ENCODE measurements around the gene ANGPTL2. TPM values are rescaled to one million over a fixed set of nuclear protein-coding genes. Genes with fewer than 3 reads are reported as not detected.

ANGPTL2 gene
- total RNA-seq, 1 experiment from 2014 or later, result 15.8 TPM

DNA sequence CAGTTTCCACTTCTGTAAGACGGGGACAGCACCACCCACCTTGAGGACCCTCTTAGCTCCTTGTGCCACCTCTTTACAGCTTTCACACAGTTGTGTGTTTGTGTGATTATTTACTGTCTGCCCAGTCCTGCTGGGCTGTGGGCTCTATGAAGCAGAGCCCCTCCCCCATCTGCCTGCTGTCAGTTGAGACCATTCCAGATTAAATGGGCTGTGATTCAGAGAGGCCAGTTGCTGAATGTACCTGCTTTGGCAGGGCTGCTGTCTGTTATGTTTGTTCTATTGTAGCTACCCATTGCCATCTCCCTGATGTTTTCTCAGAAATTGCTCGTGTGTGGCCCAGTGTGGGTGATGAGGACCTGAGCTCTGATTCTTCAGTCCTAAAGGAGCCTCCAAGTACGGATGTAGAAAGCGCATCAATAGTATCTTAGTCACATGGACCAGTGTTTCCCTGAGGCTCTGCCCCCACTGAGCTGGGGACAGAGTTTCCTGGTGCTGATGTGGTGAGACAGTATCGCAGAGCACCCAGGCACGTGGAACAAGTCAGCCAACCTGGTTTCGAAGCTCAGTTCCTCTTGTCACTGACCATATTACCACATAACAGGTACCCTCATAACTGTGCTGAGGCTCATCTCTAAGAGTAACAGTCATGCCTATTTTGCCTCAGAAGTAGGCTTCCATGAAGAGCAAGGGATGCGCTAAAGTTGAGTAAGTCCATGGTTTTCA, 3.7 kb downstream of the ANGPTL2 start:
- DNase-seq (ENCODE audit: low read depth), result no peak

DNA sequence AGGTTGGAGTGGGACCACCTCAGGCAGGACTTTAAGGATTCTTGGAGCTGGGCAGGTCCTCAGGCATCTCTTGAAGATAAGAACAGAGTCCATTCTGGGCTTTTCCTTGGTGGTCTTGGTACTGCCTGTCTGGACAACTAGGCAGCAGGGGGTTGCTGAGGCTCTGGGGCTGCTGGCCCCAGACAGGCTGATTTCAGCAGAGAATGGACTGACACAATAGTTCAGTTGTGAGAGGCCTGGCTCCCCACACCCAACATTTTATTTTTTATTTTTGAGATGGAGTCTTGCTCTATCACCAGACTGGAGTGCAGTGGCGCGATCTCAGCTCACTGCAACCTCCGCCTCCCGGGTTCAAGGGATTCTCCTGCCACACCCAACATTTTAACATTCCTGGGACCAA, 4.6 kb downstream of the ANGPTL2 start:
- DNase-seq (ENCODE audit: low read depth), result no peak

DNA sequence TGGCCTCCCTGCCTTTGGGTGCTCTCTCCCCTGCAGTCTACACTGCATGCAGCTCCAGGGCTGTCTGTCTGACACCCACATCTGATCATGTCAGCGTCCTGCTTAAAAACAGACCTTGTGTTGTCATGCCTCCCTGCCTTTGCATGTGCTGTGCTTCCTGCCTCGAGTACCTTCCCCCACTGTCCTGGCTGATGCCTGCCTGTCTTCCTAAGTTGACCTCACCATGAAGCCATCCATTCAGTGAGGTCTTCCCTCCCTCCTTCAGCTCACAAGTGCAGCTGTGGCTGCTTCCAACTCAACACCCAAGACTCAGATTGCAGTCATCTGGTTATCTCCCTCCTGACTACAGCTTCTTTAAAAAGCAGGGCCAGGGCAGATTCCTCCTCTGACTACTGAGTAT, 5.5 kb downstream of the ANGPTL2 start:
- DNase-seq (ENCODE audit: low read depth), result no peak

DNA sequence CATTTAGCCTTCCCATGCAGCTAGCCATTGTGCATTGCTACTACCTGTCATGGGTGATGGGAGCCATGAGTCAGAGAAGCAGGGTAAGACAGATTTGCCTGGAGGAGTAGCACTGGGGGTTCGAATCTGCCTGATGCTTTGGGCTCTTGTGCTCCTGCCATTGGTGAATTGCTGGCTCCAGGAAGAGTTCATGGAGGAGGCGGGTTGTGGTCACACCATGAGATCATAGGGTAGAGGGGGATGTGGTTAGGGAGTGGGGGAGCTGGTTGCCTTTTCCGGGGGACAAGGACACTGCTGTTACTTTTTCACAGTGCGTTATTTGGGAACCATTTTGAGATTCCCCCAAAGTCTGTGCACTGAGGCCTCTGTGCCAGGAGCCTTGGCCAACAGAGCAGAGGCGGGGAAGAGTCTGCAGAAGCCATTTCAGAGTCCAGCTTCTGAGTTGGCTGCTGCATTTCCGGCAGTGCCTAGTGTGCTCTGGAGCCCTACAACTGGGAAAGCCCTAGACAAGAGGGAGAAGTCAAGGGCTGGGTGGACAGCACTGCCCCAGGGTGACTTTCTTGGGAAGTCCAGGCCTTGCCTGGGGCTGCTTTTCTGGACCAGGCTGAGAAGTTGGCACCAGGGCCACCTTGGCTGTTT, 6.2 kb downstream of the ANGPTL2 start:
- DNase-seq (ENCODE audit: low read depth), result peak; percentile 47

DNA sequence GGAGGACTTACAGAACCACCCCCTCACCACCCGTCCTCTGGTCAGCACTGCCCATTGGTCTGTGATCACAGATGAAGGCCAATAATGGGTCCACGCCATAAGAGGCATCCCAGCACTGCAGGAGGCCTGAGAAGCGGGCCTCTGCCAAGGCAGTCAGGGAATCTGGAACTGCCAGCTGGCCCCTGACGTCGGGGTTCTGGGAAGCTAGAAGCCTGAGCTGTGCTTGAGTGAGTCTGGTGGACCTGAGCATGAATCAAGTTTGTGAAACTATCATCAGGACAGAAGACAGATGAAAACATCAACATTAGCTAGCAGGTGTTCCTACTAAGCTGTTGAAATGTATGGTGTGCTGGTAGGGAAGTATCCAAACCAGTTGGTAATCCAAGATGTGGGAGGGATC, 7.8 kb downstream of the ANGPTL2 start:
- DNase-seq (ENCODE audit: low read depth), result no peak

DNA sequence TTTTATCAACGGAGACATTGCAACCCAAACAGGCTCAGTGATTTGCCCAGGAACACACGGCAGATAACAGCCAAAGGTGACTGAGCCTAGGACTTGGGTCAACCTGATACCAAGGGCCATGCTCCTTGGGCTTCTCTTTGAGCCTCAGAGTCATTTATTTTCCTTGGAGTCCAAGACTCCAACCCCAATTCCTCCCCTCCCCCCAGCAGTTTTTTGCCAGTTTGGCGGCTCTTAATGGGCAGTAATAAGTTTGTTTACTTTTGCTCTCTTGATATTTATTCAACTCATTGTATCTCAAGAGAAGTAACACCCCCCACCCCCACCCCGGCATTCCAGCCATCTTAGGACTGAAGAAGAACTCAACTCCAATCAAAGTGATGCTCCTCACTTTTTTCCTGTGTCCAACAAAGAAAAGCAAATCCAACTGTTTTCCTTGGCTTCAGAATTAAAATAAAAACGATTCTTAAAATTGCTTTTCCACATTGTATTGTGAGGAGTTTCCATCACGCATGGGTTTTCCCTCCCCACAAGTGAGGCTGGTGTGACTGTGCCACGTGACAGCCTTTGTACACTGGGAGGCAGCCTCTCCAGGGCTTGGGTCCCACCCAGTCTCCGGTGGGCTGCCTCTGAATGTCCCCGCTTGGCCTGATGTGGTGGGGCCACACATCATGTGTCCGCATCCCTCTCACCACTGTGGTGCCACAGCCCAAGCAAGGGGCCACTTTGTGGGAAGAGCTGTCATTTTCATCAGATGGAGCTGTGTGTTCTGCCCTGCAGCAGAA, 9.1 kb downstream of the ANGPTL2 start:
- no peak for DNase-seq (ENCODE audit: low read depth)

DNA sequence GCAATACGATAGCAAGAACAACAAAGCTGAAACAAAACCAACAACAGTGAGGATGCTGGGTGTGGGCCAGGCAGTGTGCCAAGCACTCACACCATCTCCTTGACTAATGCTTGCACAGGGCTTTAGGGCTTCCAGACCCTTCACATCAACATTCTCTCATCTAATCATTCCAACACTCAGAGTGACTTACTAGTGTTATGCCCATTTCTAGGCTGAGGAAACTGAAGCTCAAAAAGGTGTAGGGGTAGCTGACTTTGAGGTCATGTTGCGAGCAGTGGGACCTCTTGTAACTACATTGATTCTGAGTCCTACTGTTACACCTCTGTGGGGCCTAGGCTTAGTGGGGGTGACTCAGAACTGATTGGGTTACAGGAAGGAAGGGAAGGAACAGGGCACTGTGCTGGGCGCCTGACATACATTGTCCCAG, 9.7 kb downstream of the ANGPTL2 start:
- no peak for DNase-seq (ENCODE audit: low read depth)

DNA sequence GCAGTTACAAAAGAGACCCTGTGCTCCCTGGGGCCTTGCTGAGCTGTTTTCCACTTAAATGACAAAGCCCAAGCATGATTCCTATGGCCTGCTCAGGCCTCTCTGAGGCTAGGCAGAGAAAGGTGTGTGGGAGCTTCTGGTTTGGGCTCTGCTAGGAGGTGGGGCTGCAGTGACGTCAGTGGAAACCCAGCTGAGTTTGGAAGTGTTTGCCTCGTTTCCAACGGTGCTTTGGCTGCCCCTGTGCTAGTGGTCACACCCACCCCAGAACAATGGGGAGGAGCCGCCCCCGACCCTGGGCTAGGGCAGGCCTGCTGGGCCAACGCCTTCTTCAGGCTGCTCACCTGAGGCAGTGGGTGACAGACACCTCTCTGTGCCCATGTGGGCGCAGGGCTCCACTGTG, 10.4 kb downstream of the ANGPTL2 start:
- DNase-seq (ENCODE audit: low read depth), result no peak

DNA sequence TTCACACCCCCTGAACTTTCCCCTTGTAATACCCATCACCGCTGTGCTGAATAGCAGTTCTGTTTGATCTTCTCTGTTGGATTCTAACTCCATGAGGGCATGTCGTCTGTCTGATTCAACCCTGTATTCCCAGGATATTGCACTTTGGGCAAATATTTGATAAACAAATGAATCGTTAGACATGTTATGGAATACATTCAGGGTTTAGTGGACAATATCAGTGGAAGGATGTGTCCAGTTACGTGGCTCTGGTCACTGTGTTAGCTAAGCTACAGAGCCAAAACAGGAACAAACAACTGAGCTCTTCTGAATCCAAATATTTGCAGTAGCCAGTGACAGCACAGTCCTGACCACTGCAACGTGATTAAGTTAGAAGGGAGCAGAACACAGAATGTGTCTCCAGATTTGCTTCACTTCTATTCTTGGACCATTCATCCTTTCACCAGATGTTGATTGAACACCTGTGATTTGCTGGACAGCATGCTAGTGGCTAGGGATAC, 13.2 kb downstream of the ANGPTL2 start:
- DNase-seq (ENCODE audit: low read depth), result no peak

DNA sequence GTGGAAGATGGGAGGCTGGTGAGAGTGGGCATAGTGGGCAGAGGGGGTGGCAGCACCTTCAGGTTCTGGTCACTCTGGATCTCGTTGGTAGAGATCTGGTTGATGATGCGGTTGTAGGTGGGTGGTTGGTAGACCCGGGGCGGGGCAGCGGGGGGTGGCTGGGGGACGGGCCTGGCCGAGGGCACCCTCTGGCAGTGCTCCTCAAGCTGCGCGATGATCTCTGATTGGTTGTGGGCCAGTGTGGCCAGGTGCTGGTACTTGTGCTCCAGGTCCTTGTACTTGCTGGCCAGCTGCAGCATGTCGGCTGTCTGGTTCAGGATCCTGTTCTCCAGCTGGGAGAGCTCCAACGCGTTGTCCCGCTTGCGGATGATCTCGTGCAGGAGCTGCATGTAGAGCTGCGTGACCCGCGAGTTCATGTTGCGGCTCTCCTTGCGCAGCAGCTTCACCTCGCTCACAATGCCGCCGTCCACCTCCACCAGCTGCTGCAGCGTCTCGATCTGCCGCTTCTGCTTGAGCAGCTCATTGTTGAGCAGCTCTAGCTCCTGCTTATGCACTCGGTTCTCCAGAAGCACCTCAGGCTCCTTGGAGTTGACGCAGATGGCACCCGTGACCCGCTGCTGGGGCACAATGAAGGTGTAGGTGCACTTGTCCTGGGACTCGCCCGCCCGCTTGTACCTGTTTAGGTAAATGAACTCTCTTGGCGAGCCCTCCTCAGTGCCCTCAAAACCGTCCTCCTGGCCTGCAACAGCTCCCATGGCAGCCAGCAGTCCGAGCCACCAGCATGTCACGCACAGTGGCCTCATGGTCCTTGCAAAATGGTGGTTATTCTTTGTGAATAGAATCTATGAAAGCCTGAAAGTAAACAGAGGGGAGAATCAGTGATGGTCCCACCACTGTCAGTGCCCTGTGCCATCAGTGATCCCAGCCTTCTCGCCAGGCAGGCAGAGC, 14.2 kb downstream of the ANGPTL2 start:
- DNase-seq (ENCODE audit: low read depth), result no peak

DNA sequence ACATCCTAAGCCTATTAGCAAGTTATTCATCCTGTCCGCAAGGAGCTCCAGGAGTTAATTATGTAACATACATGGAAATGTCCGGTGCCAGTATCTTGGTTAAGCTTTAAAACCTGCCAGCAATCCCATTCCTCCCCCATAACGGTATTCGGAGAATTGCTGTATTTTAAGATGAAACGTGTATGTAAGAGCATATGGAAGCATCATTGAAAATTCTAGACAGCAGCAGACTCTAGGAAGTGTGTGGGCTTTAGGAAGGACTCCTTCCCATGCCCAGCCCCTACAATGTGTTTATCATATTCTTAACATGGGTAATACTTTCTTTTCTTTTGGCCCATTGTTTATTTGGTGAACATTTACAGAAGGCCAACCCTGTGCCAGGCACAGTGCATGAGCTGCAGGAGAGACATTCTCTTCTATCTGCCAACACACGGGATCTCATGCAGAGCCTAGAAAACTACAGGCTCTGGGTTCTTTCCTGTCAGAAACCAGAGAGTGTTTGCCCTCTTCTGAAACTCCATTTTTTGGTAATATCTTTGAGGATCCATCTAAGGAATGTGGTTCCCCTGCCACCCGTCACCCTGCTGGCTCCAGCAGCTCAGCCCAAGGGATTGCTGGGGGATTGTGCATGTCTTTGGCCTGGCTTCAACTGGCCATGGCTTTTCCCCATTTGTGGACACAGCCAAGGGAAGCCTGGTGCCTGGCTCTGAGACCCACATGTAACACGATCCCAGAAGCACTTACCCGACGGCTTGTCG, 15.1 kb downstream of the ANGPTL2 start:
- DNase-seq (ENCODE audit: low read depth), result no peak

DNA sequence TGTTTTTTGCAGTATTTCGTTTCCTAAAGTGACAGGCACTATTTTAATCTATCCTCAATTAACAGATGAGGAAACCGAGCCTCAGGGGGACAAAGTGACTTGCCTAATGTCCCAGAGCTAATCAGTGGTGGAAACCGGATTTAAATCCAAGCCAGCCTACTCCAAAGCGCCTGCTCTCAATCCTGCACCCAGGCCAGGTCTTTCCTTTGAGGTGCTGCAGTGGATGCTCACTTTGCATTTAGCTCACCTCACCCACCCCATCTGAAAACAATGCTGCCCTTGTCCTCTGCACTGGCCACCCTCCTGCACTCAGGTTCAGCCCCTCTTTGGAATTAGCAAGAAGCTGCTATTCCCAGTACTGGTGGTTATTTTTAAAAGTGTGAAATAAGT, 16.0 kb downstream of the ANGPTL2 start:
- no peak for DNase-seq (ENCODE audit: low read depth)

DNA sequence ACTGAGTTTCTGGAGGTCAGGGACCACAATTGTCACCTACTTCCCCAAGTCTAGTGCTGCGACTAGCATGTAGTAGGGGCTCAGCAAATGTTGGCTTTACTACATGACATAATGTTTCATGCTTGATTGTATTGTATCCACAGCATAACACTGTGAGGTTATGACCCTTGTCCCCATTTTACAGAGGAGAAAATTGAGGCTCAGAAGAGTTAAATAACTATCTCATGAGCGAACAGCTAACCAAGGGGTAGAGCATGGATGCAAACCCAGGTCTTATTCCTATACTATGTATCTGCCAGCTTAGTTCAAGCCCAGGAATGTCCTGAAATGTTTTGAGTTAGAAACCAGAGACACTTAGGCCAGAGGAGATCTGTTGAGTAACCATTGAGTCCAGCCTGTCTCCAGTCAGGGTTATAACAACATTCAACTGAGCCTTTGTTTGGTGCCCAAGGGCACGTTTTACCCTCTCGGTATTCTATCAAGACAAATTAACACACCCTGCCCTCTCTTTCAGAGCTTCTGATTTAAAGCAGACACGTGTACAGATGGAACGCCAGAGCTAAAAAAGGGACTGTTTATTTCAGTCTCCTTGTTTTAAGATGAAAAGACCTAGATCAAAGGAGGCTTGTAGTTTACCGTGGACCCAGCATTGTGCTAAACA, 16.5 kb downstream of the ANGPTL2 start:
- no peak for DNase-seq (ENCODE audit: low read depth)

DNA sequence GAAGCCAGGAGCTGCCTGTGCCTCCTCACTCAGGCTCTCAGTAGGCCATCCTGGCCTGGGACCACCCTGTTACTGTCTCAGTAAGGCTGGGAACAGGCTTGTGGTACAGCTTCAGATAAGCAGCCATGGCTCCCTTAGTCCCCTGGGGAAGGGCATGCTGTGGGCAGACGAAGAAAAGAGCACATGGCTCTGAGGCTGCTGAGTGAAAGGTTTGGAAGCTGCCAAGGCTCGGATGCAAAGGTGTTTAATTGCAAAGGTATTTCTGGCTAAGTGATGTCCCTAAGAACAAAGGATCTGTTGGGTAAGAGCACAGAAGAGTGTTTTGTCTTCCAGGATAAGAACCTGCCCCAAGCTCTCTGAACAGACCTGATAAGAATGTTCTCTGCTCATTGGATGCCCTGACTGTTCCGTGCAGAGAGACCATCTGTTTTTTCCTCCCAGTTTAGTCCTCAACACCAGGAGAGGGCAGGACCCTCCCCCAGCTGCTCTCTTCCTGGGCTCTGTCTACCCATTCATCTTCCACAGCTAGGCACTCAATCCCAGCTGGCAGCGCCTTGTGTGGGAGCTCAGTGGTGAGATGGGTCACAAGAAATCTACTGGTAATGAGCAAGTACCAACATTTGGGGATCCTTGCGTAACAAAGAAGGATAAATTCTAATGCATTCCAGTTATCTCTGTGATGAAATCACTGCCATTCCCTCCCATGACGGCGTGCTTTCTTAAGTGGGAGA, 17.7 kb downstream of the ANGPTL2 start:
- DNase-seq (ENCODE audit: low read depth), result no peak

DNA sequence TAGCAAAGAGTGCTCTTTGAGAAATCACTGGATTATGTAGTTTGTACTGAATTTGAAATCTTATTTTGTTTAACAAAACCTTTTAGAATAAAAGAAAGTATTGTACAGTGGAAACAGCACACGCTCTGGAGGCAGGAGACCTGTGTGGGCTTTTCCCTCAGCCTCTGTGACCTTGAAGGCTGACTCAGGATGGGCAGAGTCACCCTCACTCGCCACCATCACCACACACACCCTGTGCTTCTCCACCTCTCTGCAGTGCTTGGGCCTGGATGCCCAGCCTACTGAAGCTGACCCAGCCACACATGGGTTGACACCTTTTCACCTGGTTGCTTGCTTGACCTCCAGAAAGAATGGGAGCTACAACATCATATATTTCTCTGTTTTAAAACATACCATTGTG, 19.6 kb downstream of the ANGPTL2 start:
- no peak for DNase-seq (ENCODE audit: low read depth)

DNA sequence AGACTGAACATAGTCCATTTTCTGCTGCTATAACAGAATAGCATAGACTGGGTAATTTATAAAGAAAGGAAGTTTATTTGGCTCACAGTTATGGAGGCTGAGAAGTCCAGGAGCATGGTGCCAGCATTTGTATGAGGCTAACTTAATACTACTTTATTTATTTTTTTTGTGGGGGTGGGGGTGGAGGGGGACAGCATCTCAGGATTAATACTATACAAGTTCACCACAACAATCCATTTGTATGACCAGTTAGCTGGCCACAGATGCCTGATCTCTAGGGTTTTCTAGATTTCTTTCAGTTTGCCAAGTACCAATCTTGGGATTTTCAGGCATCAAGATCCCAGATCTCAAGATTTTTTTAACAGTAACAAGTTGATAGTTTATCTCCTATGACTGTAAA, 20.3 kb downstream of the ANGPTL2 start:
- no peak for DNase-seq (ENCODE audit: low read depth)

DNA sequence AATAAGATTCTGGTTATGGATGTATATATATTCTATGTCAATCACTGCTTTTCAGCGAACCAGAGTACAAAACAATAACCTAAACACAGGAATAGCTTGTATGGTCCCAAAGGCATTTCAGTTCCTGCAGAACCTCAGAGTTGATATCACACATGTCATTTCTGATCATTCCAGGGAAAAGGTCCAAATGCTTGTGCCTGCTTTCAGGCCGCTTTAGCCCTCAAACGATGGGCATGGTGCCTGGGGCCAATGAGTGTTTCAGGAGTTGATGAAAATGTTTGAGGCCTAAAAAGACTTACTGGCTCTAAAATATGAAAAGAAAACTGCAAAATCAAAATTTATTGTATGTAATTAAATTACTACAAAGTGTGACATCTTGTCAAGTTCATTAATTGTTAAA, 22.8 kb downstream of the ANGPTL2 start:
- DNase-seq (ENCODE audit: low read depth), result no peak

DNA sequence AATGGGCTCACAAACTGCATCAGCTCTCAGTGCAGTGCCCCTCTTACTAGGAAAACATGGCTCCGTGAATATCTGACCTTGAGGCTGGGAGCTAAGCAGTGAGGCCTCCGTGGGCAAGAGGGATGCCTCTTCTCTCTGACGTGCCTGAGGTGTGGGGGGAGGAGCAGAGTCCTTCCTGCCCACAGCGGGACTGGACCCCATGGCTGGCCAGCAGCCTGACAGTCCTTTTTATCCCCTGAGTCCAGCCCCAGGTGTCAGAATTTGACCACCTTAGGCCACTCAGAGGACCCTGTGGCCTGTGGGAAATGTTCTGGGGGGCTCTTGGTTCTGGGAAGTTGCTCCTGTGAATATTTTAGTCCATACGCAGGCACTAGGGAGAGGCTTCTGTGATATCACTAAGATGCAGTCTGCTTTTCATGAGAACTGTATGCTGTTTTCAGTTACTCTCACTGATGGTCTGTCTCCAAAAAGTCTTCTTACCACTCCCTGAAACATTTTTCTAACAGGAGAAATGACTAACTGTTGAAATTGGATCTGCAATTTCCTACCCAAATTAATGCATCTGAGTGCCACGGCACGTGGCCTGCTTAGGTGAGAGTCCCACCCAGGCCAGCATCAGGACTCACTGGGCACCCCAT, 23.4 kb downstream of the ANGPTL2 start:
- DNase-seq (ENCODE audit: low read depth), result no peak

DNA sequence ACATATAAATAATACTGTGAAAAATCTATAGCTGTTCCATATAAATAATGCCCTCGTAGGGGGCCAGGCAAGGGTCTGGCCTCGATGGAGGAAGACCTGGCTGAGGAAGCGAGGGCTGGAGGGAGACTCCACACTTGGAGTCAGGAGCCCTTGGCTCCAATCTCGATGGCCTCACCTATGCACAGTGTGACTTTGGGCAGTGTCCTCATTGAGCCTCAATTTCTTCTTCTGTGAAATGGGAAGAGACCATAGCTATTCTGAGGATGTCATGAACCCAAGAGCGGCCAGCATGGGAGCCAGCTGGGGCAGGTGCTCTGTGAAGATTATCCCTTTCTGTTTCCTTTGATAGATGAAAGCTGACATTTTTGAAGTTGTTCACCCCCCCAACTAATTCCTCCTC, 24.8 kb downstream of the ANGPTL2 start:
- no peak for DNase-seq (ENCODE audit: low read depth)
